Thyroid gland (tissue), 4 donors: ENCODE results near the gene DUS3L.

Experiments
- POLR2A ChIP-seq, 2 donors: fragments of 450-650 bp; IDR thresholded peaks; one replicate each; pipeline ENCODE4 v1.6.1; 2017; ENCODE audit warnings: antibody characterized with exemption in 2 of 2, mild to moderate bottlenecking in 2 of 2, moderate library complexity in 1 of 2
- TF ChIP-seq, protein P1 (sequence below), 6 experiments: fragments of 200-600 bp in 3 of 6; fragments of 450-650 bp in 3 of 6; sonication (generic) in 3 of 6; IDR thresholded peaks; one replicate each; pipeline ENCODE4 v1.5.1; 2016 to 2019; ENCODE audit warnings: antibody characterized with exemption in 6 of 6, mild to moderate bottlenecking in 2 of 6, inconsistent platforms in 1 of 6, moderate library complexity in 1 of 6

GRCh38 chr19:5767949-5768348 is 23.0 kb downstream of the DUS3L start:
- TF ChIP-seq, protein P1, sequence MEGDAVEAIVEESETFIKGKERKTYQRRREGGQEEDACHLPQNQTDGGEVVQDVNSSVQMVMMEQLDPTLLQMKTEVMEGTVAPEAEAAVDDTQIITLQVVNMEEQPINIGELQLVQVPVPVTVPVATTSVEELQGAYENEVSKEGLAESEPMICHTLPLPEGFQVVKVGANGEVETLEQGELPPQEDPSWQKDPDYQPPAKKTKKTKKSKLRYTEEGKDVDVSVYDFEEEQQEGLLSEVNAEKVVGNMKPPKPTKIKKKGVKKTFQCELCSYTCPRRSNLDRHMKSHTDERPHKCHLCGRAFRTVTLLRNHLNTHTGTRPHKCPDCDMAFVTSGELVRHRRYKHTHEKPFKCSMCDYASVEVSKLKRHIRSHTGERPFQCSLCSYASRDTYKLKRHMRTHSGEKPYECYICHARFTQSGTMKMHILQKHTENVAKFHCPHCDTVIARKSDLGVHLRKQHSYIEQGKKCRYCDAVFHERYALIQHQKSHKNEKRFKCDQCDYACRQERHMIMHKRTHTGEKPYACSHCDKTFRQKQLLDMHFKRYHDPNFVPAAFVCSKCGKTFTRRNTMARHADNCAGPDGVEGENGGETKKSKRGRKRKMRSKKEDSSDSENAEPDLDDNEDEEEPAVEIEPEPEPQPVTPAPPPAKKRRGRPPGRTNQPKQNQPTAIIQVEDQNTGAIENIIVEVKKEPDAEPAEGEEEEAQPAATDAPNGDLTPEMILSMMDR (IDR thresholded peaks at IDR 0.05), result no peak
- no peak for TF ChIP-seq POLR2A (IDR thresholded peaks at IDR 0.05)
